NCI-H187 (cell line): ENCODE measurements around the gene IDNK.
A peak's percentile ranks its signal among the peaks of the same experiment; 100 is the strongest.
"Not testable (repeated sequence)": the region's sequence is repeated elsewhere in the genome, so short reads cannot be mapped to it uniquely, and the experiment has no call there.

Source experiments
- DNase-seq, 2 experiments: peaks; one replicate each; lab custom pipeline; 2025; lab: John Stamatoyannopoulos, UW

Gene IDNK

DNA sequence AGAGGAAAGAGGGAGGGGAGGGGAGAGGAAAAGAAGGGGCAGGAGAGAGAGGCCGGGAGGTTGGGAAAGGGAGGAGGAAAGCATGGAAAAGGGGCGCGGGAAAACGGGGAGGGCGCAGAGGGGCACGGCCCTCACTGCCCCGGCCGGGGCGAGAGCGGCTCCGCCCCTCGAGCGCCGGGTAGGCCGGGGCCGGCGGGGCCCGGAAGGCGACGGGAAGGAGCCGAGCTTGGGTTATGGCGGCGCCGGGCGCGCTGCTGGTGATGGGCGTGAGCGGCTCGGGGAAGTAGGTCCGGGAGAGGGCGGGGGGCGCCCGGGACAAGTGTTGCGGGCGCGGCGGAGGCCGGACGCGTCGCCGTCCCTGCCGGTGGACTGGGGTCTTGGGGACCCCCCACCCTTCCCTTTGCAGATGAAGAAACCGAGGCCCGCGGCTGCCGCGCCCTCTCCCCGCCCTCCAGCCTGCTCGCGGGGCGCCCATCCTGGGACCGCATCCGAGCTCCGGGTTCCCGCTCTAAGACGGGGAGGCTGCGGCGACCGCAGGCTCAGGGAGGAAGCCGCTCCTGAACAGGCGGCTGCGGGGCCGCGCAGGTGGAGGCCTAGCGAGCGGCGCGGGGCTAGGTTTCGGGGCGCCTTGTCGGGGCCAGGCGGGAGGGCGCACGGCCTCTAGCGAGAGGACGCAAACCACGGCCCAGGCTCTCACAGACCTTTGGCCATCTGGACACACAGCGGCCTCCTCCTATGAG, at the start of gene IDNK:
Gene IDNK, plus strand, starts transcription at position 205 of the 740 bp plus-strand sequence. Its CDS starts 29 bp downstream, at position 234.
- peak in 1 of 2 experiments; percentile 23 for DNase-seq

DNA sequence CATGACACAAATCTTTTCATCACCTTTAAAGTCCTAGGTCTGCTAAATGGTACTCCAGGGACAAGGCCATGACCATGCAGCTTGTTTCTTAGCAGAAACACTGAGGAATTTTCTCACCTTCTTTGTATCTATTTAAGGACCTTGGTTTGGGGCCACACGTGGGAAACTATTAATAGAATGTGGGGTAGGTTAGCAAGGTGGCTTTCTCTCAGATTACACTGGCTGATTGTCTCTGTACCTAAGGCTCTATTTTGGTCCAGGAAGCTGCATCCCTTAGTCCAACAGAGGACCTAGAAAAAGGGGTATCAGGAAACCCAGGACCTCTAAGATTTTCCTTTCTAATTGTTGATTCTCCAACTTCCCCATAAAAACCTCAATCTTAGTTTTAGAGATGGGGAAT, 48.5 kb upstream of the IDNK start:
- DNase-seq = no peak

DNA sequence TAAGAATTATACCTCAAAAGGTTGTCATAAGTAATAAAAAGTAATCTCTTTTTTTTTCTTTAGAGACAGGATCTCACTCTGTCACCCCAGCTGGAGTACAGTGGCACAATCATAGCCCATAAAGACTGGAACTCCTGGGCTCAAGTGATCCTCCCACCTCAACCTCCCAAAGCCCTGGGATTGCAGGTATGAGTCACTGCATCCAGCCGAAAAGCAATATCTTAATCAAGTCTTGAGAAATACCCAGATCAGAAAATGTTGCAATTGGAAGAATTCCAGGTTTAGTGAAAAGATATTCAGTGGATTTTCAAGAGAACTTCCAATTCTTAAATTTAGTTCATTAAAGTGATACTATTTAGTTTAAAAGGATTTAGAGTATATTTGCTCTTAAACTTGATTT, 40.9 kb upstream of the IDNK start:
- no peak for DNase-seq

DNA sequence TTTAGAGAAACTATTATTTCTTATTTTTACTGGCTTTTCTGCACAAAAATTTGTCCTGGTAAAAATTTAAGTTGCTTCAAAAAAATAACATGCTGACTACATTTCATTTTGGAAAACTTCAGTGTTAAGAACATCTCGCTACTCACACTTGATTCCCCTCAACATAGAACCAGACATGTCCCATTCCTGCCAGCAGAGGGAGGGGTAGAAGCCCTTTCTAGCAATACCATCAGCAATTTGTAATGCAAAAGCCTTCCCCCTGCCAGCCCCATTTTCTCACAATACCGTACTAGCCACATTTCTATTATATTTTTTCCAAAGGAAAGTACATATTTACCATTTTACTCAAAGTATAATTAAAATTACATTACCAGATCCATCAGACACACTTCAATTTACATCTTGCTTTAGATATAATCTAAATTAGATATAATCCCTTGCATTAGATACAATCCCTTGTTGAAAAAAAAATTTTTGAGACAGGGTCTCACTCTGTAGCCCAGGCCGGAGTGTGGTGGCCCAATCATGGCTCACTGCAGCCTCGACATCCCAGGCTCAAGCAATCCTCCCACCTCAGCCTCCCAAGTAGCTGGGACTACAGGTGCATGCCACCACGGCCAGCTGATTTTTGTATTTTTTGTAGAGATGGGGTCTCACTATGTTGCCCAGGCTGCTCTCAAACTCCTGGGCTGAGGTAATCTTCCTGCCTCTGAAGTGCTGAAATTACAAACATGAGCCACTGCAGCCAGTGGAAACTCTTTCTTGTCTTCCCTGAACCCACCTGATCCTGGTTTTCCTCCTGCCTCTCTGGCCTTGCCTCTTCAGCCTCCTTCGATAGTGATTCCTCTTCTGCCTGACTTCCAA, 39.6 kb upstream of the IDNK start:
- DNase-seq = no peak

DNA sequence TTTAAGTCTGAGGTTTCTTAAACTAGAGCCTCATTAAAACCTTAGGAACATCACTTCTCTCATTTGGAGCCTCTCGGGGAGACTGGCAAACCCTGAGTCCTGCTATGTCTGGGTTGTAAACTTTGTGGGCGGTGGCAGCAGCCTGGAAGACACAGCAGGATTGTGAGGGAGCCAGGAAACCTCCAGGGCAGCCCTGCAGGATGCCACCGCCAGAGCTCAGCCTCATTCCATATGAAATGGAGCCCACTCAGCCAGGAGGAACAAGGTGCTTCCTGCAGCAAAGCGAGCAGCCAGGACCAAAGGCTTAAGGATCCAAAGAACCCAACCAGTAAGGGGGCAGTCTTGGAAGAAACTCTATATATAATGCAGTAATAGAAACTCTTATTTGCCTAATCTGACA, 37.9 kb upstream of the IDNK start:
- no peak for DNase-seq

DNA sequence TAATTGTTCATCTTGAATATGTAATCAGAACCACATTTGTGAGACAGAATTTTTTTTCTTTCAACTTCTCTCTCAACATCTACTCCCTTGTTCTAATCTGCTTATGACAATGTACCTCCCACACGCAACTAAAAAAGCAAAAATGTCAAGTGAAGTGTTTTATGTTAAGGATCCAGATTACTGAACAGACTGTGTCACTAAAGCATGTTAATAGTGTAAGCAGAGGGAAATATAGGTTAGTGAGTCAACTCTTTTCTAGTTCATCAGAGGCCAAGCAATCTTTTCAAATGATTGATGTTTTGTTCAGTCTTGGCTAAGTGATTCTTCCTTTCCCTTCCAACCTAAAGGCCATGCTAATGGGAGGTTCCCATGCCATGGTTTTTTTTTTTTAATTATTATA, 34.7 kb upstream of the IDNK start:
- DNase-seq = no peak

DNA sequence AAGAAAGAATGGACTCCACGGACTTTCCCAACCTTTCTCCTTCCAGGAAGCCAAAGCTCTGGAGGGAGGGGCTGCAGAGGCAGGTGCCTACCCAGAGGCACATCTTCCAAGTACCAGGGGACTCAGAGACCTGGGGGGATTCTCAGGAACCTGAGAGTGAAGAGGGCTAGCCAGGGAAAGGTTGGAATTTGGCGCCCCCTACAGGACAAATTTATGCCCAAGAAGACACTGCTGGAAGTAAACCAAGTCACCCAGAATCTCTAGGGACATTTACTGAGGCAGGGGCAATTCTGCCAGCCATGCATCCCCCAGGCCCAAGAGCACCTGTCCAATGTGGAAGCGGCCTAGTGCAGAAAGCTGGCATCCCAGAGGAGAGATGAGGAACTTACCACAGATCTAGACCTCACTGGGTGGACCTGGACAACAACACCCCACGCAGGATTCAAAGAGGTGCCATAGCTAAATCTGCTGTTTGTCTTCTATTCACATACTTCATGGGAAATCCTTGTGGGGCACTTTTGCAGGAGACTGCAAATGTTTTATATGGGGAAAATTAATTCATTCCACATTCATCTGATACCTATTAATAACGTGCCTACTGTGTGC, 25.9 kb upstream of the IDNK start:
- DNase-seq = no peak

DNA sequence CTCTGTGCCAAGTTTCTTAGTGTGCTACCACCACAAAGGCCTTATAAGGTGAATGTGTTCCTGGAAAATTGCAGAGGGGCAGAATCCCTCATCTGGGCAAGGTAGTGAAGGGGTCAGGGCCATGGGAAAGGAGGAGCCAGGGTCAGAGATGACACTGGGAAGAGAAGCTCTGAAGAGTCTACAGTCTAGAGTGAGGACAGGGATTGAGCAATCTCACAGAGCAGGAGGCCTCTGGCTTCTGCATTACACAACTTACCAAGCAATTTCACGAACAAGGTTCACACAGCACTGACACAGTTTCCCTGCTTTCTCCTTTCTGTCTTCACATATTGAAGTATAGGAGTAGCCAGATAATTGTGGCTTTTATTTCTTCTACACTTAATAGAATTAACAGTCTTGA, 24.5 kb upstream of the IDNK start:
- no peak for DNase-seq

DNA sequence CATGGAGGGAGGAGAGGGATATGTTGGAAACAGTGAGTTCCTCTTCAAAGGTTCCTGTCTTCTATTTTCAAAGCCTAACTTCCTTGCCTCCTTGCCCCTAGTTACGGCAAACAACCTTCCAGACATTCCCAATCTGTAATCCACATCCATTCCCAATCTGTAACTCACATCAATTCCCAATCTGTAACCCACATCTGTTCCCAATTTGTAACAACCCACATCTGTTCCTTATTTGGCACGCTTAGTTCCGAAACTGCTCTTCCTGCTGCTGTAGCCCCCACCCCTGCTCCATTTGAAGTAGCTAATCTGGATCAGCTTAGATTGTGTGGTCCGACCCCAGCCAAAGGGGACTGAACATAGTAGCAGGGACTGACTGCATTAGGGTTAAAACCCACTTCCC, 23.9 kb upstream of the IDNK start:
- DNase-seq = no peak

DNA sequence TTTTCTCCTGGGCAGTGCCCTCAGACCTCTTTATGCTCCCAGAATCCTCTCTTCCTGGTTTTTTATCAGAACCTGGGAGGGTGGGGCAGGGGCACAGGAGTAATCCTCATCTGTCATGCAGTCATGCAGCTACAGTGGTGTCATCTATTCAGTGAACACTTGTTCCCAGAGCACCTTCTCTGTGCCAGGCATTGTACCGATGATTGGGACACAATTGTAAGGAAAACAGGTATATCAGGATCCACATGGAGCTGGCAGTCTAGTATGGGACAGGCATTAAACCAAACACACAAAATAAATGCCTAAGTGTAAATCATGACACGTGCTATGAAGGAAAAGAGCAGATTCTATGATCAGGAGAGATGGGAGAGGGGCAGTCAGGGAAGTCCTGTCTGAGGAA, 21.5 kb upstream of the IDNK start:
- DNase-seq = no peak

DNA sequence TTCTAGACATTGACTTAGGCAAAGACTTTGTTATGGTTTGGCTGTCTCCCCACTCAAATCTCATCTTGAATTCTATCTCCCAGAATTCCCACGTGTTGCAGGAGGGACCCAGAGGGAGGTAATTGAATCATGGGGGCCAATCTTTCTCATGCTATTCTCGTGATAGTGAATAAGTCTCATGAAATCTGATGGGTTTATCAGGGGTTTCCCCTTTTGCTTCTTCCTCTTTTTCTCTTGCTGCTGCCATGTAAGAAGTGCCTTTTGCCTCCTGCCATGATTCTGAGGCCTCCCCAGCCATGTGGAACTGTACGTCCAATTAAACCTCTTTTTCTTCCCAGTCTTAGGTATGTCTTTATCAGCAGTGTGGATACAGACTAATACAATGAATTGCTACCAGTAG, 15.3 kb upstream of the IDNK start:
- not testable (repeated sequence) for DNase-seq

DNA sequence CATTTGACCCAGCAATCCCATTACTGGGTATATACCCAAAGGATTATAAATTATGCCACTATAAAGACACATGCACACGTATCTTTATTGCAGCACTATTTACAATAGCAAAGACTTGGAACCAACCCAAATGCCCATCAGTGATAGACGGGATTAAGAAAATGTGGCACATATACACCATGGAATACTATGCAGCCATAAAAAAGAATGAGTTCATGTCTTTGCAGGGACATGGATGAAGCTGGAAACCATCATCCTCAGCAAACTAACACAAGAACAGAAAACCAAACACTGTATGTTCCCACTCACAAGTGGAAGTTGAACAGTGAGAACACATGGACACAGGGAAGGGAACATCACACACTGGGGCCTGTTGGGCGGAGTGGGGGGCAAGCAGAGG, 9.6 kb upstream of the IDNK start:
- DNase-seq = not testable (repeated sequence)

DNA sequence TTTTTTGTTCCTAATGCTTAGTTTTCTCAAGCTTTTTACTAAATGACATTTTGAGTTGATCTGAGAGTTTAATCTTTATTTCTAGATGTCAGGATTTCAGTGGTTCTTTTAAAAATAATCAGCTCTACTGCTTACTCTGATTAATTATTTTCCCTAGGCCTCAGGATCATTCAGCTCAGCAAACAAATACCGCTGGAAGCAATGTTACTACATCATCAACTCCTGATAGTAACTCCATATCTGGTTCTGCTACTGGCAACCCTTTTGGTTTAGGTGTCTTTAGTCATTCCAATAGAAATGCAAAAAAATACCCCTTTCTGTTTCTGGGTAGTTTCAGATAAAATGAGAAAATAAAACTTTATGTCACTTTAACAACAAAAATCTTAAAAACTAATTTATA, 5.6 kb upstream of the IDNK start:
- no peak for DNase-seq

DNA sequence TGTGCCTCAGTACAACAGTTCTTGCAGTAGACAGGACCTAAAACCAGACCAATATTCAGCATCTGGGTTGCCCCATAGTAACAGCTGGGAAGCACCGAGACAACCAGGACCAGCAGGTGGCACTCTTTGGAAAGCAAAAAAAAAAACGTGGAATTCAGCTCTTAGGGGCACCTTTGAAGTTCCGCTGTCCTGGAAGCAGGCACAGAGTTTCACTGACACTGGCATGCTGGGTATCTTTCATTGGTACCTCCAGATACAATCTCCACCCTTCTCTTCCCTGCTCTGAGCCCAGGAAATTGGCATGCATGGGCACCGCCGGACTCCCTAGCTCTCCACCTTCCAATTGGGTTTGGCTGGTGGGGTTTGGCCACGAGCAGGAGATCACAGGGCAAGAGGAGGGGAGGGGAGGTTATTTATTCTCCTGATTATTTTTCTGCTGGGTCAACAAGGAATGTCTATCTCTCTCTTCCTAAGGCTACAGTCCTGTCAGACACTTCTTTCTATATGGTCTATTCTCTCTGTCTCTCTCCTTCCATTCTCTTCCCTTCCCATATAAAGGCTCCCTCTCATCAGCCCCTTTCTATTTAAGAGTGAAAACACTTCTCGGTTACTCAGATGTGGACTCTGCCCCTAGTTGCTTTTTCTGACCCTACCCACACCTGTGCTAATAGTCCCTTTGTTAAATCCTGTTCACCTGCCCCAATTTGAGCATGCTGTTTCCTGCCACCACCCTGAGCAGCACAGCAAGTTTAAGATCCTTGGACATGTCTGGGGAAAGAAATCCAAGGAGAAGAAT, 1.9 kb upstream of the IDNK start:
- no peak for DNase-seq

DNA sequence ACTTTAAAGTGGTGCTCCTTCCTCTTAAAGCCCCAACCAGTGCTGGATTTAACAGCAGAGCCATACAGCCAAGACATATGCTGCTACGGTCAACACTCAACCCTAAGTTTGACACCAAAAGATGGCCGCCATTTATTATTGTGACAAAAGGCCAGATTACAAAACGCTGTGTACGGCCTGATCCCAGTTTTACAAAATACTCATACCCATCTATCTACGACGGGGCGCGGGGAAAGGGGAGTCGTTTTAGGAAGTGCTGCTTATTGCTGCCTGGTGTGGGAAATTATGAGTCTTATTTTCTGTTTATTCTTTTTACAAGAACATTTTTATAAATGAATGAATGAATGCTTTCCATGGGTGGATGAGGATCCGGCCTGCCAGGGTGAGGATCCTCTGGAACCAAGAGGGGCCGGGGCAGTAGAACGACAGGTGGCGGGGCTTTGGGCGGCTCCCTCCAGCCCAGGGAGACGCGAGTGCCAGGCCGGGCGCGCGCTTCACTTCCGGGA, 457 bp upstream of the IDNK start:
- no peak for DNase-seq

DNA sequence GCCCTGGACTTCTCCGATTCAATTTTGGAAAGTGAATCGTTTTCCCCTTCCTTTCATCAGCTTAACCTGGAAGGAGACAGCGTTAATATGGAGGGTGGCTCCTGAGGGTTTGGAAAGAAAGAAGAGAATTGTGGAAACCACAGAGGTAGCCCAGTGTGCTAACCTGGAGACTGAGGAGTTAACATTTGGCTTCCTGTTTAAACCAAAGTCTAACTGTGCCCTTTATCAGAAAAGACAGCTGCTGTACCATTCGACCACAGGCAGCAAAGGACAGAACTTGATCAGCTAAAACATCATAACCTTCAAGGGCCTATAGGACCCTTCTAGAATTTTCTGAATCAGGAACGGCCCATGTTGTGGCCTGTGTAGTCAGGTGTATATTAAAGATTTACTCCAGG, 735 bp downstream of the IDNK start:
- DNase-seq = no peak

DNA sequence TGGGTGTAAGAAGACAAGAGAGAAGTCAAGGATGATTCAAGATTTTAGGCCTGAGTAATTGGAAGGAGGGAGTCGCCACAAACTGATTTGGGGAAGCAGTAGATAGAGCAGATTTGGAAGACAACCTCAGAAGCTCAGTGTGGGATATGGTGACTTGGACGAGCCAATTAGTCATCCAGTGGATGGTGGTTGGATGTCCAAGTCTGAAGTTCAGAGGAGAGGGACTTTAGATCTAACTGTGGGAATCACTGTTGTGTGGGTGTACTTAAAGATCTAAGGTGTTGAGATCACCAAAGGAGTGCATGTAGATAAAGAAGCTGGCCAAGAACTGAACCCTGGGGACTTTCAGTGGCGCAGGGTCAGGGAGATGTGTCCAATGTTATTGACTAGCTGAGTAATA, 2.2 kb downstream of the IDNK start:
- DNase-seq = no peak

DNA sequence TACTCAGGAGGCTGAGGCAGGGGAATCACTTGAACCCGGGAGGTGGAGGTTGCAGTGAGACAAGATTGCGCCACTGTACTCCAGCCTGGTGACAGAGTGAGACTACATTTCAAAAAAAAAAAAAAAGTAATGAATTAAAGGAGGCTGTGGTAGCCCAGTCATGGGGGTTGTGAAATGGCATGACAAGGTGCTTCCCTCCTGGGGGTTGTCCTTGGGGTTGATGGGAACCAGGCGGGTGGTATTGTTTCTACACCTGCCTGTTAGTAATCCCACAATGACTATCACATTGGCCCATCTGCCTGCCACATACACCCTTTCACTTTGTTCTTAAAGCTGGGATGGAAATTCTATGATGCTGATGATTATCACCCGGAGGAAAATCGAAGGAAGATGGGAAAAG, 5.6 kb downstream of the IDNK start:
- DNase-seq = no peak

DNA sequence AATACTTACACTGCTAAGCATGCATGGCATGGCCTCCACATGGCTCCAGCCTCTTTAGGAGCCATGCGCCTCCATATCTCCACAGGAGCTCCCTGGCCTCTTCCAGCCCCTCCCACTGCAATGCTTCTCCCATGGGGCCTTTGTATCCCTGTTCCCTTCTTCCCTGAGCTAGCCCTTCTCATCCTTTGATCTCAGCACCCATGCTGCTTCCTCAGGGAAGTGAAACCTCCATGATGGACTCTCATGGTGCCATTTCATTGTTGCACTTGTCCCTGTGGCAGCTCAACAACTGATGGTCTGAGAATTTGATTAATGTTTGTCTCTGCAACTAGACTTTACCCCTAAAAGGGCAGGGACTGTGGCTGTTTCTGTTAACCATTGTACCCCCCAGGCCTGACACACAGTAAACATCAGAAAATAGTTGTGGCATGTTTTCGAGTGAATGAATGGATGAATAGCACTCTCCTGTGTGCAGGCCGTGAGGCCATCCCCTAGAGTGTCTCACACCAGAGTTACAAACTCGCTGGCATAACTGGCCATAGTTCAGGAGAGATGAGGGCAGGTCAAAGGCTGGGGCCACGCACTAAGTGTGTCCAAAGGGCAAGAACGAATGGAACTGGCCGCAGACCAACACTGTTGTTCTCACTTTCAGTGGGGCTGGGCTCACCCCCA, 6.6 kb downstream of the IDNK start:
- DNase-seq = no peak

DNA sequence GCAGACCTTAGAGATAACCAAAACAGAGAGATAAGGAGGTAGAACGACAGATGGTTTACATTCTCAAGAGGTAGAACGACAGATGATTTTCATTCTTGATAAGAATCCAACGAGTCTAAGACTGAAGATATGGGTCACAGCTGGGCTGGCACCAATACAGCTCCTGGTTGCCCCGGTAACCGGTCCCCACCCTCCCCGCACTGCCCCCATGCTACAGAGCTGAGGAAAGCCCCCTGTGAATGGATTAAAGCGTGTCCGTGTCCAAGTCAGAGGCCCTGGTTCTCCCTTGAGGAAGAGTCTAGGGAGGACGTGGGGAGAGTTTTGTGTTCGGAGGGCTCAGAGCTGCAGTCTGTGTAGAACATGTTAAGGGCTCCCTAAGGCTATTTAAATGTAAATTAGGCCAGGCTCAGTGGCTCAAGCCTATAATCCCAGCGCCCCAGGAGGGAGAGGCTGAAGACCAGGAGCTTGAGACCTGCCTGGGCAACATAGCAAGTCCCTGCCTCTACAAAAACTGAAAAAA, 8.1 kb downstream of the IDNK start:
- DNase-seq = no peak

DNA sequence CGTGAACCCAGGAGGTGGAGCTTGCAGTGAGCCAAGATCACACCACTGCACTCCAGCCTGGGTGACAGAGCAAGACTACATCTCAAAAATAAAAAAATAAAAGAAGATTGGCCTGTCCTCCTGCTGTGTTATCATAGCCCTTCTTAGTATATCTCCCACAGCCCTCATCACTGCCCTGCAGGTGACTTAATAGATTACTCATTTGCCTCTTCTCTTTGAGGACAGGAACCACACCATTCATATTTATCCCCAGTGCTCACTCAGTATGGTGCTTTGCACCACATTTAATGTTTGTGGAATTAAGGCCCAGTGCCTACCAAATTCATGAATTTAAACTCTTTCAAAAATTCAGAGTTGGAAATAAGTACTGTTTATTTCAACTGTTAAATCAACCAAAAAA, 10.3 kb downstream of the IDNK start:
- DNase-seq = no peak
